Measurements from ENCODE around the gene CCDC121.

The CCDC121 gene

DNA sequence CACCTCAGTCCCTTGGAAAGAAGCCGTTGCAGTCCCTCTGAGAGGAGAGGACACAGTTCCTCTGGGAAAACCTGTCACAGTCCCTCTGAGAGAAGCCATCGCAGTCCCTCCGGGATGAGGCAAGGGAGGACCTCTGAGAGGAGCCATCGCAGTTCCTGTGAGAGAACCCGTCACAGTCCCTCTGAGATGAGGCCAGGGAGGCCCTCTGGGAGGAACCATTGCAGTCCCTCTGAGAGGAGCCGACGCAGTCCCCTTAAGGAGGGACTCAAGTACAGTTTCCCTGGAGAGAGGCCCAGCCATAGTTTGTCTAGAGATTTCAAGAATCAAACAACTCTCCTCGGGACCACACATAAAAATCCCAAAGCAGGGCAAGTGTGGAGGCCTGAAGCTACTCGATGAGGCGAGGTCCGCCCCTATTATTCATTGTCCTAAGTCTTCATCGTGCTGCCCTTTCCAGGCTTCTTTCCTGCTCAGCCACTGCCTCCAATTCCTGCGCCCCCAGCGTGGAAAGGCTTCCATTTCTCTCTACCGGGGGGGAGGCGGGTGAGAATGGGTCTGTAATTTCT lies 46.6 kb downstream of the CCDC121 start:
- no peak for DNase-seq (ENCODE audit: low read depth in 2 of 2)

DNA sequence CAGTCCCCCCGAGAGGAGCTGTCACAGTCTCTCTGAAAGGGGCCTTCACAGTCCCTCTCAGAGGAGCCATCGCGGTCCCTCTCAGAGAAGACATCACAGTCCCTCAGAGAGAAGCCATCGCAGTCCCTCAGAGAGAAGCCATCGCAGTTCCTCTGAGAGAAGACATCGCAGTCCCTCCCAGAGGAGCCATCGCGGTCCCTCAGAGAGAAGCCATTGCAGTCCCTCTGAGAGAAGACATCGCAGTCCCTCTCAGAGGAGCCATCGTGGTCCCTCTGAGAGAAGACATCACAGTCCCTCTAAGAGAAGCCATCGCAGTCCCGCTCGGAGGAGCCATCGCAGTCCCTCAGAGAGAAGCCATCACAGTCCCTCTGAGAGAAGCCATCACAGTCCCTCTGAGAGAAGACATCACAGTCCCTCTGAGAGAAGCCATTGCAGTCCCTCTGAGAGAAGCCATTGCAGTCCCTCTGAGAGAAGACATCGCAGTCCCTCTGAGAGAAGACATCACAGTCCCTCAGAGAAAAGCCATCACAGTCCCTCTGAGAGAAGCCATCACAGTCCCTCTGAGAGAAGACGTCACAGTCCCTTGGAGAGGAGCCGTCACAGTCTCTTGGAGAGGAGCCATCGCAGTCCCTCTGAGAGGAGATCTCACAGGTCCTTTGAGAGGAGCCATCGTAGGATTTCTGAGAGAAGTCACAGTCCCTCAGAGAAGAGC lies 47.2 kb downstream of the CCDC121 start:
- no peak for DNase-seq (ENCODE audit: low read depth in 2 of 2)

Data from stimulated activated CD8-positive, alpha-beta memory T cell treated with anti-CD3 and anti-CD28 coated beads, Interleukin-2, amount 100 ng/mL, for 1 hour (primary cell).